HepG2 (cell line): ENCODE data around the gene TMEM182. TPM values are rescaled to one million over a fixed set of nuclear protein-coding genes. Genes with fewer than 3 reads are reported as not detected.

Experiments
- AHDC1 ChIP-seq: sonication (generic); formaldehyde crosslinking; IDR thresholded peaks from 2 replicates; pipeline ENCODE4 v1.5.1; 2020; ENCODE audit warnings: mild to moderate bottlenecking, missing genetic modification reagents, borderline replicate concordance
- BRCA1 ChIP-seq: sonication (generic); formaldehyde crosslinking; IDR thresholded peaks from 2 replicates; pipeline ENCODE4 v1.4.0; 2020; ENCODE audit warnings: missing genetic modification reagents
- FOXC1 ChIP-seq: sonication (generic); formaldehyde crosslinking; IDR thresholded peaks from 2 replicates; pipeline ENCODE4 v1.8.0; 2022; ENCODE audit warnings: mild to moderate bottlenecking, missing genetic modification reagents, borderline replicate concordance
- GATA4 ChIP-seq: sonication (generic); IDR thresholded peaks from 2 replicates; pipeline ENCODE4 v1.6.1; 2016; ENCODE audit warnings: antibody characterized with exemption, low read depth, borderline replicate concordance
- IRF2 ChIP-seq: IDR thresholded peaks from 2 replicates; pipeline ENCODE4 v1.6.1; 2018; ENCODE audit warnings: missing genetic modification reagents, missing compliant biosample characterization
- KDM3A ChIP-seq: IDR thresholded peaks from 2 replicates; pipeline ENCODE4 v1.6.1; 2018; ENCODE audit warnings: low read depth, missing compliant biosample characterization
- NBN ChIP-seq: fragments of 450-650 bp; conservative IDR thresholded peaks from 2 replicates; pipeline ENCODE4 v1.6.1; 2017
- PAF1 ChIP-seq: IDR thresholded peaks from 2 replicates; pipeline ENCODE4 v1.6.1; 2016; ENCODE audit warnings: missing genetic modification reagents, missing compliant biosample characterization
- XBP1 ChIP-seq: sonication (generic); formaldehyde crosslinking; IDR thresholded peaks from 2 replicates; pipeline ENCODE4 v1.5.0; 2020; ENCODE audit warnings: missing genetic modification reagents
- ZC3H13 ChIP-seq: sonication (generic); formaldehyde crosslinking; IDR thresholded peaks from 2 replicates; pipeline ENCODE4 v1.8.1; 2023; ENCODE audit warnings: mild to moderate bottlenecking, missing genetic modification reagents, moderate library complexity
- ZC3H4 ChIP-seq: sonication (generic); formaldehyde crosslinking; IDR thresholded peaks from 2 replicates; pipeline ENCODE4 v1.4.0; 2020; ENCODE audit warnings: missing genetic modification reagents, borderline replicate concordance
- ZNF260 ChIP-seq: sonication (generic); formaldehyde crosslinking; IDR thresholded peaks from 2 replicates; pipeline ENCODE4 v1.4.0; 2020; ENCODE audit warnings: missing genetic modification reagents, low read depth, mild to moderate bottlenecking, borderline replicate concordance
- ZNF280D ChIP-seq: sonication (generic); formaldehyde crosslinking; IDR thresholded peaks from 2 replicates; pipeline ENCODE4 v1.5.1; 2020; ENCODE audit warnings: mild to moderate bottlenecking, missing genetic modification reagents
- ZNF282 ChIP-seq: fragments of 450-650 bp; IDR thresholded peaks from 2 replicates; pipeline ENCODE4 v1.6.1; 2018; ENCODE audit not compliant: partially characterized antibody
- ZNF552 ChIP-seq: sonication (generic); formaldehyde crosslinking; IDR thresholded peaks from 2 replicates; pipeline ENCODE4 v1.9.0; 2022; ENCODE audit warnings: missing genetic modification reagents, mild to moderate bottlenecking, borderline replicate concordance
- ZNF615 ChIP-seq: sonication (generic); formaldehyde crosslinking; IDR thresholded peaks from 2 replicates; pipeline ENCODE4 v1.5.0; 2020; ENCODE audit warnings: mild to moderate bottlenecking, missing genetic modification reagents, borderline replicate concordance
- polyA plus RNA-seq, 8 experiments: library from polyadenylated mRNA; depleted of rRNA in 3 of 8; stranded (reverse) in 7 of 8; unstranded in 1 of 8; fragments of >200 nt; fragmentation: Illumina TruSeq in 4 of 8; extraction: Trizol in 4 of 8; gene quantifications; 2 replicates each; pipeline versions ENCODE4 v1.2.1 to v1.2.3, GENCODE V29; 2011 to 2016; ENCODE audit warnings: low read depth in 4 of 8, missing spikeins in 1 of 8, mixed read lengths in 1 of 8; ENCODE audit not compliant: insufficient read depth in 1 of 8
- total RNA-seq, 5 experiments: library from RNA; depleted of rRNA; stranded (reverse); fragments of >200 nt; fragmentation: Illumina TruSeq; extraction: Trizol; gene quantifications; 2 replicates each; pipeline ENCODE4 v1.2.3, GENCODE V29; 2016; ENCODE audit warnings: low read depth in 1 of 5
- TF ChIP-seq, protein P1 (sequence below): IDR thresholded peaks from 2 replicates; pipeline ENCODE4 v1.6.1; 2016; ENCODE audit warnings: low read depth, control low read depth
- TF ChIP-seq, protein P2 (sequence below): sonication (generic); formaldehyde crosslinking; IDR thresholded peaks from 2 replicates; pipeline ENCODE4 v1.4.0; 2020; ENCODE audit warnings: missing genetic modification reagents, borderline replicate concordance

The TMEM182 gene
- total and polyA plus RNA-seq, 2 of the 13 experiments (the other 11 are each of a cell fraction or from before 2014, with no cell fraction given) = 8.7 to 8.9 TPM

GRCh38 chr2:102724016-102724490, 37.8 kb upstream of the TMEM182 start (continued):
- TF ChIP-seq AHDC1 (CRISPR knock-in tag) = peak; percentile 88; the same call in 1 of the 2 replicates
- no peak for TF ChIP-seq ZNF282
- TF ChIP-seq, protein P1, sequence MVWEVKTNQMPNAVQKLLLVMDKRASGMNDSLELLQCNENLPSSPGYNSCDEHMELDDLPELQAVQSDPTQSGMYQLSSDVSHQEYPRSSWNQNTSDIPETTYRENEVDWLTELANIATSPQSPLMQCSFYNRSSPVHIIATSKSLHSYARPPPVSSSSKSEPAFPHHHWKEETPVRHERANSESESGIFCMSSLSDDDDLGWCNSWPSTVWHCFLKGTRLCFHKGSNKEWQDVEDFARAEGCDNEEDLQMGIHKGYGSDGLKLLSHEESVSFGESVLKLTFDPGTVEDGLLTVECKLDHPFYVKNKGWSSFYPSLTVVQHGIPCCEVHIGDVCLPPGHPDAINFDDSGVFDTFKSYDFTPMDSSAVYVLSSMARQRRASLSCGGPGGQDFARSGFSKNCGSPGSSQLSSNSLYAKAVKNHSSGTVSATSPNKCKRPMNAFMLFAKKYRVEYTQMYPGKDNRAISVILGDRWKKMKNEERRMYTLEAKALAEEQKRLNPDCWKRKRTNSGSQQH = peak; percentile 87
- TF ChIP-seq KDM3A (CRISPR knock-in tag) = peak; percentile 56; the same call in 1 of the 2 replicates
- TF ChIP-seq ZC3H13 = no peak
- no peak for TF ChIP-seq ZNF552
- no peak for TF ChIP-seq ZNF260 (CRISPR knock-in tag)
- TF ChIP-seq, protein P2, sequence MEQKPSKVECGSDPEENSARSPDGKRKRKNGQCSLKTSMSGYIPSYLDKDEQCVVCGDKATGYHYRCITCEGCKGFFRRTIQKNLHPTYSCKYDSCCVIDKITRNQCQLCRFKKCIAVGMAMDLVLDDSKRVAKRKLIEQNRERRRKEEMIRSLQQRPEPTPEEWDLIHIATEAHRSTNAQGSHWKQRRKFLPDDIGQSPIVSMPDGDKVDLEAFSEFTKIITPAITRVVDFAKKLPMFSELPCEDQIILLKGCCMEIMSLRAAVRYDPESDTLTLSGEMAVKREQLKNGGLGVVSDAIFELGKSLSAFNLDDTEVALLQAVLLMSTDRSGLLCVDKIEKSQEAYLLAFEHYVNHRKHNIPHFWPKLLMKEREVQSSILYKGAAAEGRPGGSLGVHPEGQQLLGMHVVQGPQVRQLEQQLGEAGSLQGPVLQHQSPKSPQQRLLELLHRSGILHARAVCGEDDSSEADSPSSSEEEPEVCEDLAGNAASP (CRISPR knock-in tag) = peak; percentile 87; the same call in 1 of the 2 replicates
- TF ChIP-seq IRF2 (CRISPR knock-in tag) = peak; percentile 81; the same call in 1 of the 2 replicates
- peak; percentile 28; the same call in 1 of the 2 replicates for TF ChIP-seq FOXC1 (CRISPR knock-in tag)
- TF ChIP-seq NBN = no peak
- TF ChIP-seq XBP1 (CRISPR knock-in tag) = no peak
- TF ChIP-seq ZNF280D = 0 out of 2 replicates have a peak, but pooled peaks have one; percentile 26
- TF ChIP-seq BRCA1 (CRISPR knock-in tag) = no peak
- no peak for TF ChIP-seq ZC3H4 (CRISPR knock-in tag)
- peak; percentile 89; the same call in 1 of the 2 replicates for TF ChIP-seq GATA4
- TF ChIP-seq PAF1 = 0 out of 2 replicates have a peak, but pooled peaks have one; percentile 14
- TF ChIP-seq ZNF615 = 0 out of 2 replicates have a peak, but pooled peaks have one; percentile 36
